HepG2 (cell line): ENCODE results near the gene CORO1C. TPM values are rescaled to one million over a fixed set of nuclear protein-coding genes. Genes with fewer than 3 reads are reported as not detected.

ENCODE experiments used
- KDM3A ChIP-seq: IDR thresholded peaks from 2 replicates; pipeline ENCODE4 v1.6.1; 2018; ENCODE audit warnings: low read depth, missing compliant biosample characterization
- MAZ ChIP-seq, 2 experiments: sonication (generic) in 1 of 2; formaldehyde crosslinking in 1 of 2; IDR thresholded peaks; 2 replicates each; pipeline versions ENCODE4 v1.5.0 to v1.6.1; 2012 to 2020; ENCODE audit warnings: low read depth in 2 of 2, mild to moderate bottlenecking in 2 of 2, borderline replicate concordance in 1 of 2, improper control_type of control experiment in 1 of 2, low read length in 1 of 2, missing genetic modification reagents in 1 of 2, moderate library complexity in 1 of 2
- MYNN ChIP-seq: sonication (generic); formaldehyde crosslinking; IDR thresholded peaks from 2 replicates; pipeline ENCODE4 v1.4.0; 2020; ENCODE audit warnings: mild to moderate bottlenecking, low read depth, missing genetic modification reagents
- SMARCE1 ChIP-seq: fragments of 450-650 bp; IDR thresholded peaks from 2 replicates; pipeline ENCODE4 v1.6.1; 2017; ENCODE audit warnings: borderline replicate concordance
- STAT5B ChIP-seq: sonication (generic); formaldehyde crosslinking; IDR thresholded peaks from 2 replicates; pipeline ENCODE4 v1.4.0; 2020; ENCODE audit warnings: missing genetic modification reagents
- ZKSCAN5 ChIP-seq: sonication (generic); formaldehyde crosslinking; IDR thresholded peaks from 2 replicates; pipeline ENCODE4 v1.5.1; 2020; ENCODE audit warnings: mild to moderate bottlenecking, missing genetic modification reagents
- ZNF251 ChIP-seq: sonication (generic); formaldehyde crosslinking; IDR thresholded peaks from 2 replicates; pipeline ENCODE4 v1.9.0; 2021; ENCODE audit warnings: mild to moderate bottlenecking, missing genetic modification reagents
- ZNF557 ChIP-seq: sonication (generic); formaldehyde crosslinking; IDR thresholded peaks from 2 replicates; pipeline ENCODE4 v1.4.0; 2020; ENCODE audit warnings: missing genetic modification reagents
- polyA plus RNA-seq, 8 experiments: library from polyadenylated mRNA; depleted of rRNA in 3 of 8; stranded (reverse) in 7 of 8; unstranded in 1 of 8; fragments of >200 nt; fragmentation: Illumina TruSeq in 4 of 8; extraction: Trizol in 4 of 8; gene quantifications; 2 replicates each; pipeline versions ENCODE4 v1.2.1 to v1.2.3, GENCODE V29; 2011 to 2016; ENCODE audit warnings: low read depth in 4 of 8, missing spikeins in 1 of 8, mixed read lengths in 1 of 8; ENCODE audit not compliant: insufficient read depth in 1 of 8
- total RNA-seq, 5 experiments: library from RNA; depleted of rRNA; stranded (reverse); fragments of >200 nt; fragmentation: Illumina TruSeq; extraction: Trizol; gene quantifications; 2 replicates each; pipeline ENCODE4 v1.2.3, GENCODE V29; 2016; ENCODE audit warnings: low read depth in 1 of 5
- TF ChIP-seq, protein P1 (sequence below): sonication (generic); formaldehyde crosslinking; IDR thresholded peaks from 2 replicates; pipeline ENCODE4 v1.9.0; 2021; ENCODE audit warnings: mild to moderate bottlenecking, missing genetic modification reagents
- TF ChIP-seq, protein P2 (sequence below): sonication (generic); formaldehyde crosslinking; IDR thresholded peaks from 2 replicates; pipeline ENCODE4 v1.8.1; 2022; ENCODE audit warnings: low read depth, mild to moderate bottlenecking, missing genetic modification reagents
- TF ChIP-seq, protein P3 (sequence below): sonication (generic); formaldehyde crosslinking; IDR thresholded peaks from 2 replicates; pipeline ENCODE4 v1.8.0; 2022; ENCODE audit warnings: missing genetic modification reagents, mild to moderate bottlenecking, moderate library complexity, borderline replicate concordance
- TF ChIP-seq, protein P4 (sequence below): sonication (generic); formaldehyde crosslinking; IDR thresholded peaks from 2 replicates; pipeline ENCODE4 v1.4.0; 2020; ENCODE audit warnings: missing genetic modification reagents, mild to moderate bottlenecking, borderline replicate concordance

Gene CORO1C
- total and polyA plus RNA-seq, 2 of the 13 experiments (the other 11 are each of a cell fraction or from before 2014, with no cell fraction given), result 73.7 to 131 TPM

DNA sequence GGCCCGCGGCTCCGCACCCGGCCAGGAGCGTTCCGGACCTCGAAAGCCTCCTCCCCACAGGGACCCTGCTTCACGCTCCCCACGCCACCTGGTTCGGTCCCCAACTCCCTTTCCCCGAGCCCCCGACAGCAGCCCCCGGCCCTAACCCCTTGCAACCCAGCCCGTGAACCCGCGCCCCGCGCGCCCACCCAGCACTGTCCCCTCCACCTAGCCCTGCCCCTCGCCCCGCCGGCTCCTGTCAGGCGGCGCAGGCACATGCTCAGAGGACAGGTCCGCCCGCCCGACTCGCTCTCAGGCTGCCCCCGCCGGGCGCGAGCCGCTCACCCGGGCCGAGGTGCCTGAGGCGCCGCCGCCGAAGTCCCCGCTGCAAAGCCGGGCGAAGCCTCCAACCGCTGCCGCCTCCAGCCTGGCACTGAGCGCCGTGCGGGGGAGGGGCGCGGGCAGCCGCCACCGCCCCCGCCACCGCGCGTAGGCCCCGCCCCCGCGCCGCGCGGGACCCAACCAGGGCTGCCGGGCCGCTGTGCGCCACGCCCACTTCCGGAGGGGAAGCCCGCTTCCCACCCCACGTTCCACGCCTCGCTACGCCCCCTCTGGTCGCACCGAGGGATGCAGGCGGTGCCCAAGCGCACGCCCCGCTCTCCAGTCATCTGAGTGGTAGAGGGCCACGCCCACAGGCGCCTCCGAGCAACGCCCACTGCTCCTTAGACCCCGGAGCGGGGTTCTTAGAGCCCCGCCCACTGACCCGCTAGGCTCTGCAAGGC lies at the start of gene CORO1C (continued):
- TF ChIP-seq, protein P1, sequence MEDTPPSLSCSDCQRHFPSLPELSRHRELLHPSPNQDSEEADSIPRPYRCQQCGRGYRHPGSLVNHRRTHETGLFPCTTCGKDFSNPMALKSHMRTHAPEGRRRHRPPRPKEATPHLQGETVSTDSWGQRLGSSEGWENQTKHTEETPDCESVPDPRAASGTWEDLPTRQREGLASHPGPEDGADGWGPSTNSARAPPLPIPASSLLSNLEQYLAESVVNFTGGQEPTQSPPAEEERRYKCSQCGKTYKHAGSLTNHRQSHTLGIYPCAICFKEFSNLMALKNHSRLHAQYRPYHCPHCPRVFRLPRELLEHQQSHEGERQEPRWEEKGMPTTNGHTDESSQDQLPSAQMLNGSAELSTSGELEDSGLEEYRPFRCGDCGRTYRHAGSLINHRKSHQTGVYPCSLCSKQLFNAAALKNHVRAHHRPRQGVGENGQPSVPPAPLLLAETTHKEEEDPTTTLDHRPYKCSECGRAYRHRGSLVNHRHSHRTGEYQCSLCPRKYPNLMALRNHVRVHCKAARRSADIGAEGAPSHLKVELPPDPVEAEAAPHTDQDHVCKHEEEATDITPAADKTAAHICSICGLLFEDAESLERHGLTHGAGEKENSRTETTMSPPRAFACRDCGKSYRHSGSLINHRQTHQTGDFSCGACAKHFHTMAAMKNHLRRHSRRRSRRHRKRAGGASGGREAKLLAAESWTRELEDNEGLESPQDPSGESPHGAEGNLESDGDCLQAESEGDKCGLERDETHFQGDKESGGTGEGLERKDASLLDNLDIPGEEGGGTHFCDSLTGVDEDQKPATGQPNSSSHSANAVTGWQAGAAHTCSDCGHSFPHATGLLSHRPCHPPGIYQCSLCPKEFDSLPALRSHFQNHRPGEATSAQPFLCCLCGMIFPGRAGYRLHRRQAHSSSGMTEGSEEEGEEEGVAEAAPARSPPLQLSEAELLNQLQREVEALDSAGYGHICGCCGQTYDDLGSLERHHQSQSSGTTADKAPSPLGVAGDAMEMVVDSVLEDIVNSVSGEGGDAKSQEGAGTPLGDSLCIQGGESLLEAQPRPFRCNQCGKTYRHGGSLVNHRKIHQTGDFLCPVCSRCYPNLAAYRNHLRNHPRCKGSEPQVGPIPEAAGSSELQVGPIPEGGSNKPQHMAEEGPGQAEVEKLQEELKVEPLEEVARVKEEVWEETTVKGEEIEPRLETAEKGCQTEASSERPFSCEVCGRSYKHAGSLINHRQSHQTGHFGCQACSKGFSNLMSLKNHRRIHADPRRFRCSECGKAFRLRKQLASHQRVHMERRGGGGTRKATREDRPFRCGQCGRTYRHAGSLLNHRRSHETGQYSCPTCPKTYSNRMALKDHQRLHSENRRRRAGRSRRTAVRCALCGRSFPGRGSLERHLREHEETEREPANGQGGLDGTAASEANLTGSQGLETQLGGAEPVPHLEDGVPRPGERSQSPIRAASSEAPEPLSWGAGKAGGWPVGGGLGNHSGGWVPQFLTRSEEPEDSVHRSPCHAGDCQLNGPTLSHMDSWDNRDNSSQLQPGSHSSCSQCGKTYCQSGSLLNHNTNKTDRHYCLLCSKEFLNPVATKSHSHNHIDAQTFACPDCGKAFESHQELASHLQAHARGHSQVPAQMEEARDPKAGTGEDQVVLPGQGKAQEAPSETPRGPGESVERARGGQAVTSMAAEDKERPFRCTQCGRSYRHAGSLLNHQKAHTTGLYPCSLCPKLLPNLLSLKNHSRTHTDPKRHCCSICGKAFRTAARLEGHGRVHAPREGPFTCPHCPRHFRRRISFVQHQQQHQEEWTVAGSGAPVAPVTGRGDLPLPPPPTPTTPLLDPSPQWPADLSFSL, result no peak
- TF ChIP-seq ZKSCAN5 (CRISPR knock-in tag) (no peak), MAZ (IDR thresholded peaks at IDR 0.05; ENCODE audit: borderline replicate concordance, low read depth, low read length) (peak; percentile 45), MAZ (CRISPR knock-in tag; IDR thresholded peaks at IDR 0.05; ENCODE audit: low read depth) (peak; percentile 74; the same call in 1 of the 2 replicates), SMARCE1 (no peak), ZNF251 (CRISPR knock-in tag) (no peak), STAT5B (CRISPR knock-in tag) (no peak), KDM3A (no peak), ZNF557 (CRISPR knock-in tag) (no peak), MYNN (CRISPR knock-in tag) (no peak)
- TF ChIP-seq, protein P2, sequence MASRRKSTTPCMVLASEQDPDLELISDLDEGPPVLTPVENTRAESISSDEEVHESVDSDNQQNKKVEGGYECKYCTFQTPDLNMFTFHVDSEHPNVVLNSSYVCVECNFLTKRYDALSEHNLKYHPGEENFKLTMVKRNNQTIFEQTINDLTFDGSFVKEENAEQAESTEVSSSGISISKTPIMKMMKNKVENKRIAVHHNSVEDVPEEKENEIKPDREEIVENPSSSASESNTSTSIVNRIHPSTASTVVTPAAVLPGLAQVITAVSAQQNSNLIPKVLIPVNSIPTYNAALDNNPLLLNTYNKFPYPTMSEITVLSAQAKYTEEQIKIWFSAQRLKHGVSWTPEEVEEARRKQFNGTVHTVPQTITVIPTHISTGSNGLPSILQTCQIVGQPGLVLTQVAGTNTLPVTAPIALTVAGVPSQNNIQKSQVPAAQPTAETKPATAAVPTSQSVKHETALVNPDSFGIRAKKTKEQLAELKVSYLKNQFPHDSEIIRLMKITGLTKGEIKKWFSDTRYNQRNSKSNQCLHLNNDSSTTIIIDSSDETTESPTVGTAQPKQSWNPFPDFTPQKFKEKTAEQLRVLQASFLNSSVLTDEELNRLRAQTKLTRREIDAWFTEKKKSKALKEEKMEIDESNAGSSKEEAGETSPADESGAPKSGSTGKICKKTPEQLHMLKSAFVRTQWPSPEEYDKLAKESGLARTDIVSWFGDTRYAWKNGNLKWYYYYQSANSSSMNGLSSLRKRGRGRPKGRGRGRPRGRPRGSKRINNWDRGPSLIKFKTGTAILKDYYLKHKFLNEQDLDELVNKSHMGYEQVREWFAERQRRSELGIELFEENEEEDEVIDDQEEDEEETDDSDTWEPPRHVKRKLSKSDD (CRISPR knock-in tag), result no peak
- TF ChIP-seq, protein P3, sequence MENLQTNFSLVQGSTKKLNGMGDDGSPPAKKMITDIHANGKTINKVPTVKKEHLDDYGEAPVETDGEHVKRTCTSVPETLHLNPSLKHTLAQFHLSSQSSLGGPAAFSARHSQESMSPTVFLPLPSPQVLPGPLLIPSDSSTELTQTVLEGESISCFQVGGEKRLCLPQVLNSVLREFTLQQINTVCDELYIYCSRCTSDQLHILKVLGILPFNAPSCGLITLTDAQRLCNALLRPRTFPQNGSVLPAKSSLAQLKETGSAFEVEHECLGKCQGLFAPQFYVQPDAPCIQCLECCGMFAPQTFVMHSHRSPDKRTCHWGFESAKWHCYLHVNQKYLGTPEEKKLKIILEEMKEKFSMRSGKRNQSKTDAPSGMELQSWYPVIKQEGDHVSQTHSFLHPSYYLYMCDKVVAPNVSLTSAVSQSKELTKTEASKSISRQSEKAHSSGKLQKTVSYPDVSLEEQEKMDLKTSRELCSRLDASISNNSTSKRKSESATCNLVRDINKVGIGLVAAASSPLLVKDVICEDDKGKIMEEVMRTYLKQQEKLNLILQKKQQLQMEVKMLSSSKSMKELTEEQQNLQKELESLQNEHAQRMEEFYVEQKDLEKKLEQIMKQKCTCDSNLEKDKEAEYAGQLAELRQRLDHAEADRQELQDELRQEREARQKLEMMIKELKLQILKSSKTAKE (CRISPR knock-in tag), result no peak
- TF ChIP-seq, protein P4, sequence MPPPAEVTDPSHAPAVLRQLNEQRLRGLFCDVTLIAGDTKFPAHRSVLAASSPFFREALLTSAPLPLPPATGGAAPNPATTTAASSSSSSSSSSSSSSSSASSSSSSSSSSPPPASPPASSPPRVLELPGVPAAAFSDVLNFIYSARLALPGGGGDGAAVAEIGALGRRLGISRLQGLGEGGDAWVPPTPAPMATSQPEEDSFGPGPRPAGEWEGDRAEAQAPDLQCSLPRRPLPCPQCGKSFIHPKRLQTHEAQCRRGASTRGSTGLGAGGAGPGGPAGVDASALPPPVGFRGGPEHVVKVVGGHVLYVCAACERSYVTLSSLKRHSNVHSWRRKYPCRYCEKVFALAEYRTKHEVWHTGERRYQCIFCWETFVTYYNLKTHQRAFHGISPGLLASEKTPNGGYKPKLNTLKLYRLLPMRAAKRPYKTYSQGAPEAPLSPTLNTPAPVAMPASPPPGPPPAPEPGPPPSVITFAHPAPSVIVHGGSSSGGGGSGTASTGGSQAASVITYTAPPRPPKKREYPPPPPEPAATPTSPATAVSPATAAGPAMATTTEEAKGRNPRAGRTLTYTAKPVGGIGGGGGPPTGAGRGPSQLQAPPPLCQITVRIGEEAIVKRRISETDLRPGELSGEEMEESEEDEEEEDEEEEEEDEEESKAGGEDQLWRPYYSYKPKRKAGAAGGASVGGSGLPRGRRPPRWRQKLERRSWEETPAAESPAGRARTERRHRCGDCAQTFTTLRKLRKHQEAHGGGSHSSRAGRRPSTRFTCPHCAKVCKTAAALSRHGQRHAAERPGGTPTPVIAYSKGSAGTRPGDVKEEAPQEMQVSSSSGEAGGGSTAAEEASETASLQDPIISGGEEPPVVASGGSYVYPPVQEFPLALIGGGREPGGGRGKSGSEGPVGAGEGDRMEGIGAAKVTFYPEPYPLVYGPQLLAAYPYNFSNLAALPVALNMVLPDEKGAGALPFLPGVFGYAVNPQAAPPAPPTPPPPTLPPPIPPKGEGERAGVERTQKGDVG (CRISPR knock-in tag), result no peak
